HEK293 (cell line): Measurements from ENCODE around the gene LY6G5C.

ENCODE experiments used
- PATZ1 ChIP-seq: fragments of 450-650 bp; formaldehyde crosslinking; IDR thresholded peaks from 2 replicates; pipeline ENCODE4 v1.5.1; 2016; ENCODE audit warnings: missing biosample characterization, missing genetic modification characterization
- SCRT1 ChIP-seq: fragments of 450-650 bp; formaldehyde crosslinking; IDR thresholded peaks from 2 replicates; pipeline ENCODE4 v1.5.1; 2016; ENCODE audit warnings: missing biosample characterization, missing genetic modification characterization, borderline replicate concordance
- WT1 ChIP-seq: fragments of 450-650 bp; formaldehyde crosslinking; IDR thresholded peaks from 2 replicates; pipeline ENCODE4 v1.5.1; 2016; ENCODE audit warnings: missing biosample characterization, missing genetic modification characterization
- ZBTB17 ChIP-seq: fragments of 450-650 bp; formaldehyde crosslinking; IDR thresholded peaks from 2 replicates; pipeline ENCODE4 v1.5.1; 2016; ENCODE audit warnings: missing biosample characterization, missing genetic modification characterization
- ZEB2 ChIP-seq: fragments of 450-650 bp; formaldehyde crosslinking; IDR thresholded peaks from 2 replicates; pipeline ENCODE4 v1.5.1; 2016; ENCODE audit warnings: missing biosample characterization, missing genetic modification characterization
- ZIC2 ChIP-seq: fragments of 450-650 bp; formaldehyde crosslinking; IDR thresholded peaks from 2 replicates; pipeline ENCODE4 v1.5.1; 2016; ENCODE audit warnings: missing biosample characterization, missing genetic modification characterization
- ZNF18 ChIP-seq: fragments of 450-650 bp; formaldehyde crosslinking; IDR thresholded peaks from 2 replicates; pipeline ENCODE4 v1.5.1; 2016; ENCODE audit warnings: missing biosample characterization, missing genetic modification characterization
- ZNF223 ChIP-seq: fragments of 450-650 bp; formaldehyde crosslinking; IDR thresholded peaks from 2 replicates; pipeline ENCODE4 v1.5.1; 2016; ENCODE audit warnings: missing biosample characterization, missing genetic modification characterization
- ZNF239 ChIP-seq: fragments of 450-650 bp; formaldehyde crosslinking; IDR thresholded peaks from 2 replicates; pipeline ENCODE4 v1.5.1; 2016; ENCODE audit warnings: missing biosample characterization, missing genetic modification characterization
- ZNF26 ChIP-seq: fragments of 450-650 bp; formaldehyde crosslinking; IDR thresholded peaks from 2 replicates; pipeline ENCODE4 v1.5.1; 2016; ENCODE audit warnings: missing biosample characterization, missing genetic modification characterization
- ZNF335 ChIP-seq: fragments of 450-650 bp; formaldehyde crosslinking; conservative IDR thresholded peaks from 2 replicates; pipeline ENCODE4 v1.5.1; 2016; ENCODE audit warnings: missing biosample characterization, missing genetic modification characterization
- ZNF423 ChIP-seq: fragments of 450-650 bp; formaldehyde crosslinking; IDR thresholded peaks from 2 replicates; pipeline ENCODE4 v1.5.1; 2016; ENCODE audit warnings: missing biosample characterization, missing genetic modification characterization
- ZNF571 ChIP-seq: fragments of 450-650 bp; formaldehyde crosslinking; IDR thresholded peaks from 2 replicates; pipeline ENCODE4 v1.5.0; 2017; ENCODE audit warnings: missing biosample characterization, missing genetic modification characterization
- ZNF660 ChIP-seq: fragments of 450-650 bp; IDR thresholded peaks from 2 replicates; pipeline ENCODE4 v1.5.1; 2018; ENCODE audit warnings: missing biosample characterization, mild to moderate bottlenecking, missing genetic modification characterization
- ZNF692 ChIP-seq: fragments of 450-650 bp; formaldehyde crosslinking; IDR thresholded peaks from 2 replicates; pipeline ENCODE4 v1.5.1; 2016; ENCODE audit warnings: missing biosample characterization, missing genetic modification characterization
- ZNF785 ChIP-seq: fragments of 450-650 bp; formaldehyde crosslinking; IDR thresholded peaks from 2 replicates; pipeline ENCODE4 v1.5.1; 2016; ENCODE audit warnings: missing biosample characterization, missing genetic modification characterization
- ZNF830 ChIP-seq: fragments of 450-650 bp; IDR thresholded peaks from 2 replicates; pipeline ENCODE4 v1.5.0; 2018; ENCODE audit warnings: missing biosample characterization, missing genetic modification characterization, low read depth, mild to moderate bottlenecking, moderate library complexity
- ZSCAN18 ChIP-seq: fragments of 450-650 bp; formaldehyde crosslinking; IDR thresholded peaks from 2 replicates; pipeline ENCODE4 v1.5.1; 2016; ENCODE audit warnings: missing biosample characterization, missing genetic modification characterization
- TF ChIP-seq, protein P1 (sequence below): fragments of 450-650 bp; formaldehyde crosslinking; IDR thresholded peaks from 2 replicates; pipeline ENCODE4 v1.5.1; 2016; ENCODE audit warnings: missing biosample characterization, missing genetic modification characterization
- TF ChIP-seq, protein P2 (sequence below): fragments of 450-650 bp; IDR thresholded peaks from 2 replicates; pipeline ENCODE4 v1.5.1; 2018; ENCODE audit warnings: missing biosample characterization, mild to moderate bottlenecking, missing genetic modification characterization
- TF ChIP-seq, protein P3 (sequence below): fragments of 450-650 bp; formaldehyde crosslinking; IDR thresholded peaks from 2 replicates; pipeline ENCODE4 v1.5.1; 2016; ENCODE audit warnings: missing biosample characterization, missing genetic modification characterization, borderline replicate concordance

Gene LY6G5C

DNA sequence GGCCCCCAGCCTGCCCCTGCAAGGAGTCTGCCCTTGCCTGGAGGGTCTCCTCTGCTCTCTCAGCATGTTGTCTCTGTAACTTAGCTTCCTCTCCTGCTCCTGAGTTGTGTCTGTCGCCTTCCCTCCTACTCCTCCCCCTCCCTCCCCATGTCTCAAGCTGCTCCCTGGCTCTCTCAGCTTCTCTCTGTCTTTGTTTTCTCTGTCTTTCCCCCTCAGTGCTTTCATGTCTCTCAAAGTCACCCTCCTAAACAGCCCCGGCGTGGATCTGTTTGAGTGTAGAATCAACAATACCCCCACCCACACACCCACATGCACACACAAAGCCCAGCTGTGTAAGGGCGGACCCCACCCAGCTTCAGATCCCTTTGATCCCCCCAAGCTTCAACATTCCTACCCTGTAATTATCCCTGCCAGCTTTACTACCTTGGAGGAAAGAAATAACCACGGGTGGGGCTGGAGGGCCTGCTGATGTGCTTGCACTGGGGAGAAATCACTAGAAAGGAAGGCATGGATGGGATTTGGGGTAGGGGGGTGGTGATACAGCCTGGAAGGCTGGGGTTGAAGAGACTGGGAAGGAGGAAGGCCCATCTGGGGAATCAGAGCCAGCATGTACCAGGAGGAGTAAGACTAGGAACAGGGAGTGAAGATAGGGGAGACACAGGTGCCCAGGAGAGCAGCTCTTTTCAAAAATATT is 33.3 kb upstream of the LY6G5C start (continued):
- TF ChIP-seq ZNF26 (tag by site-specific recombination) (no peak), ZNF785 (tag by site-specific recombination) (no peak), ZNF660 (tag by site-specific recombination) (no peak), ZSCAN18 (tag by site-specific recombination) (no peak), ZNF692 (tag by site-specific recombination) (peak; percentile 74; the same call in 1 of the 2 replicates), ZNF571 (no peak), ZEB2 (tag by site-specific recombination) (no peak), ZNF239 (tag by site-specific recombination) (no peak), ZNF335 (tag by site-specific recombination) (no peak), SCRT1 (tag by site-specific recombination) (no peak), ZIC2 (peak; percentile 99), ZNF18 (tag by site-specific recombination) (no peak), ZNF223 (tag by site-specific recombination) (no peak), ZNF830 (no peak), ZNF423 (tag by site-specific recombination) (no peak), ZBTB17 (tag by site-specific recombination) (peak; percentile 48), PATZ1 (tag by site-specific recombination) (peak; percentile 63; the same call in 1 of the 2 replicates), WT1 (tag by site-specific recombination) (no peak)
- TF ChIP-seq, protein P1, sequence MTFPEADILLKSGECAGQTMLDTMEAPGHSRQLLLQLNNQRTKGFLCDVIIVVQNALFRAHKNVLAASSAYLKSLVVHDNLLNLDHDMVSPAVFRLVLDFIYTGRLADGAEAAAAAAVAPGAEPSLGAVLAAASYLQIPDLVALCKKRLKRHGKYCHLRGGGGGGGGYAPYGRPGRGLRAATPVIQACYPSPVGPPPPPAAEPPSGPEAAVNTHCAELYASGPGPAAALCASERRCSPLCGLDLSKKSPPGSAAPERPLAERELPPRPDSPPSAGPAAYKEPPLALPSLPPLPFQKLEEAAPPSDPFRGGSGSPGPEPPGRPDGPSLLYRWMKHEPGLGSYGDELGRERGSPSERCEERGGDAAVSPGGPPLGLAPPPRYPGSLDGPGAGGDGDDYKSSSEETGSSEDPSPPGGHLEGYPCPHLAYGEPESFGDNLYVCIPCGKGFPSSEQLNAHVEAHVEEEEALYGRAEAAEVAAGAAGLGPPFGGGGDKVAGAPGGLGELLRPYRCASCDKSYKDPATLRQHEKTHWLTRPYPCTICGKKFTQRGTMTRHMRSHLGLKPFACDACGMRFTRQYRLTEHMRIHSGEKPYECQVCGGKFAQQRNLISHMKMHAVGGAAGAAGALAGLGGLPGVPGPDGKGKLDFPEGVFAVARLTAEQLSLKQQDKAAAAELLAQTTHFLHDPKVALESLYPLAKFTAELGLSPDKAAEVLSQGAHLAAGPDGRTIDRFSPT (tag by site-specific recombination), result no peak
- TF ChIP-seq, protein P2, sequence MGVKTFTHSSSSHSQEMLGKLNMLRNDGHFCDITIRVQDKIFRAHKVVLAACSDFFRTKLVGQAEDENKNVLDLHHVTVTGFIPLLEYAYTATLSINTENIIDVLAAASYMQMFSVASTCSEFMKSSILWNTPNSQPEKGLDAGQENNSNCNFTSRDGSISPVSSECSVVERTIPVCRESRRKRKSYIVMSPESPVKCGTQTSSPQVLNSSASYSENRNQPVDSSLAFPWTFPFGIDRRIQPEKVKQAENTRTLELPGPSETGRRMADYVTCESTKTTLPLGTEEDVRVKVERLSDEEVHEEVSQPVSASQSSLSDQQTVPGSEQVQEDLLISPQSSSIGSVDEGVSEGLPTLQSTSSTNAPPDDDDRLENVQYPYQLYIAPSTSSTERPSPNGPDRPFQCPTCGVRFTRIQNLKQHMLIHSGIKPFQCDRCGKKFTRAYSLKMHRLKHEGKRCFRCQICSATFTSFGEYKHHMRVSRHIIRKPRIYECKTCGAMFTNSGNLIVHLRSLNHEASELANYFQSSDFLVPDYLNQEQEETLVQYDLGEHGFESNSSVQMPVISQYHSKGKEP (tag by site-specific recombination), result no peak
- TF ChIP-seq, protein P3, sequence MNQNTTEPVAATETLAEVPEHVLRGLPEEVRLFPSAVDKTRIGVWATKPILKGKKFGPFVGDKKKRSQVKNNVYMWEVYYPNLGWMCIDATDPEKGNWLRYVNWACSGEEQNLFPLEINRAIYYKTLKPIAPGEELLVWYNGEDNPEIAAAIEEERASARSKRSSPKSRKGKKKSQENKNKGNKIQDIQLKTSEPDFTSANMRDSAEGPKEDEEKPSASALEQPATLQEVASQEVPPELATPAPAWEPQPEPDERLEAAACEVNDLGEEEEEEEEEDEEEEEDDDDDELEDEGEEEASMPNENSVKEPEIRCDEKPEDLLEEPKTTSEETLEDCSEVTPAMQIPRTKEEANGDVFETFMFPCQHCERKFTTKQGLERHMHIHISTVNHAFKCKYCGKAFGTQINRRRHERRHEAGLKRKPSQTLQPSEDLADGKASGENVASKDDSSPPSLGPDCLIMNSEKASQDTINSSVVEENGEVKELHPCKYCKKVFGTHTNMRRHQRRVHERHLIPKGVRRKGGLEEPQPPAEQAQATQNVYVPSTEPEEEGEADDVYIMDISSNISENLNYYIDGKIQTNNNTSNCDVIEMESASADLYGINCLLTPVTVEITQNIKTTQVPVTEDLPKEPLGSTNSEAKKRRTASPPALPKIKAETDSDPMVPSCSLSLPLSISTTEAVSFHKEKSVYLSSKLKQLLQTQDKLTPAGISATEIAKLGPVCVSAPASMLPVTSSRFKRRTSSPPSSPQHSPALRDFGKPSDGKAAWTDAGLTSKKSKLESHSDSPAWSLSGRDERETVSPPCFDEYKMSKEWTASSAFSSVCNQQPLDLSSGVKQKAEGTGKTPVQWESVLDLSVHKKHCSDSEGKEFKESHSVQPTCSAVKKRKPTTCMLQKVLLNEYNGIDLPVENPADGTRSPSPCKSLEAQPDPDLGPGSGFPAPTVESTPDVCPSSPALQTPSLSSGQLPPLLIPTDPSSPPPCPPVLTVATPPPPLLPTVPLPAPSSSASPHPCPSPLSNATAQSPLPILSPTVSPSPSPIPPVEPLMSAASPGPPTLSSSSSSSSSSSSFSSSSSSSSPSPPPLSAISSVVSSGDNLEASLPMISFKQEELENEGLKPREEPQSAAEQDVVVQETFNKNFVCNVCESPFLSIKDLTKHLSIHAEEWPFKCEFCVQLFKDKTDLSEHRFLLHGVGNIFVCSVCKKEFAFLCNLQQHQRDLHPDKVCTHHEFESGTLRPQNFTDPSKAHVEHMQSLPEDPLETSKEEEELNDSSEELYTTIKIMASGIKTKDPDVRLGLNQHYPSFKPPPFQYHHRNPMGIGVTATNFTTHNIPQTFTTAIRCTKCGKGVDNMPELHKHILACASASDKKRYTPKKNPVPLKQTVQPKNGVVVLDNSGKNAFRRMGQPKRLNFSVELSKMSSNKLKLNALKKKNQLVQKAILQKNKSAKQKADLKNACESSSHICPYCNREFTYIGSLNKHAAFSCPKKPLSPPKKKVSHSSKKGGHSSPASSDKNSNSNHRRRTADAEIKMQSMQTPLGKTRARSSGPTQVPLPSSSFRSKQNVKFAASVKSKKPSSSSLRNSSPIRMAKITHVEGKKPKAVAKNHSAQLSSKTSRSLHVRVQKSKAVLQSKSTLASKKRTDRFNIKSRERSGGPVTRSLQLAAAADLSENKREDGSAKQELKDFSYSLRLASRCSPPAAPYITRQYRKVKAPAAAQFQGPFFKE (tag by site-specific recombination), result no peak
